CD4-positive, alpha-beta T cell treated with Interferon alpha-2 for 1 hour (primary cell): Measurements from ENCODE around the gene ABCC8.

Experiments used
- DNase-seq, 2 donors: peaks; one replicate each; pipeline ENCODE4 v3.0.0-alpha.2; 2020 to 2022

Gene ABCC8

GRCh38 chr11:17476317-17477083 is at the start of gene ABCC8:
ABCC8 (minus strand) TSS chr11:17476845; CDS start chr11:17476776, 69 bp downstream.
- no peak for DNase-seq

- no peak for DNase-seq
These were observed 49.7 kb upstream of the ABCC8 start for GRCh38 chr11:17526326-17526725.

- no peak for DNase-seq
These were observed 48.9 kb upstream of the ABCC8 start for GRCh38 chr11:17525570-17525969.

- no peak for DNase-seq
These were observed 47.6 kb upstream of the ABCC8 start for GRCh38 chr11:17524221-17524620.

GRCh38 chr11:17522655-17523054 is 46.0 kb upstream of the ABCC8 start:
- no peak for DNase-seq

GRCh38 chr11:17521106-17521900 is 44.7 kb upstream of the ABCC8 start:
- no peak for DNase-seq

GRCh38 chr11:17519061-17519885 is 42.6 kb upstream of the ABCC8 start:
- DNase-seq, result no peak

GRCh38 chr11:17518366-17518765 is 41.7 kb upstream of the ABCC8 start:
- no peak for DNase-seq

GRCh38 chr11:17517186-17517585 is 40.5 kb upstream of the ABCC8 start:
- no peak for DNase-seq

GRCh38 chr11:17516551-17517150 is 40.0 kb upstream of the ABCC8 start:
- DNase-seq, result no peak

GRCh38 chr11:17515443-17516176 is 39.0 kb upstream of the ABCC8 start:
- no peak for DNase-seq

GRCh38 chr11:17514476-17514875 is 37.8 kb upstream of the ABCC8 start:
- no peak for DNase-seq

- DNase-seq, result no peak
These were observed 37.2 kb upstream of the ABCC8 start for GRCh38 chr11:17513853-17514252.

GRCh38 chr11:17512101-17512500 is 35.5 kb upstream of the ABCC8 start:
- no peak for DNase-seq

- no peak for DNase-seq
These were observed 34.9 kb upstream of the ABCC8 start for GRCh38 chr11:17511571-17511970.

GRCh38 chr11:17510507-17511206 is 34.0 kb upstream of the ABCC8 start:
- no peak for DNase-seq

GRCh38 chr11:17508791-17509190 is 32.1 kb upstream of the ABCC8 start:
- DNase-seq, result no peak

- no peak for DNase-seq
These were observed 31.7 kb upstream of the ABCC8 start for GRCh38 chr11:17508306-17508705.

- DNase-seq, result no peak
These were observed 31.1 kb upstream of the ABCC8 start for GRCh38 chr11:17507773-17508172.

- DNase-seq, result no peak
These were observed 30.3 kb upstream of the ABCC8 start for GRCh38 chr11:17506942-17507341.

GRCh38 chr11:17506314-17506713 is 29.7 kb upstream of the ABCC8 start:
- no peak for DNase-seq

GRCh38 chr11:17505146-17505545 is 28.5 kb upstream of the ABCC8 start:
- no peak for DNase-seq
